K562 (cell line): Measurements from ENCODE around the gene FGF14. TPM values are rescaled to one million over a fixed set of nuclear protein-coding genes. Genes with fewer than 3 reads are reported as not detected.

ENCODE experiments used
- ATAC-seq: fragments of 200-7000 bp; cut with Tn5 transposase; 3 replicates; pipeline ENCODE4 v1.9.1; 2020; ENCODE audit warnings: moderate library complexity
- BruUV-seq: library from RNA; stranded (reverse); fragments of 400-500 nt; replicated peaks from 2 replicates; lab custom pipeline; 2021; lab: Mats Ljungman, UMichigan
- CTCF ChIA-PET: fragments of 300-600 bp; formaldehyde crosslinking; extraction: SDS; loops from one replicate; lab custom pipeline; 2021; ENCODE audit warnings: low intra/inter-chr PET ratio; lab: Yijun Ruan, JAX
- POLR2A ChIA-PET: fragments of 300-600, 350-650 bp; sonication (Branson Sonifier 250); formaldehyde crosslinking; extraction: SDS; loops from one replicate; lab custom pipeline; 2021; ENCODE audit warnings: antibody characterized with exemption, inconsistent platforms; lab: Yijun Ruan, JAX
- DNase-seq, 4 experiments: peaks; one replicate each; pipeline versions ENCODE4 v3.0.0 to v3.0.0-alpha.2; 2011 to 2018; ENCODE audit warnings: low spot score in 3 of 4, mixed read lengths in 3 of 4; ENCODE audit errors: extremely low read depth in 1 of 4
- FAIRE-seq: peaks from 2 replicates; lab custom pipeline; 2011; peaks lifted over from hg19 to GRCh38; lab: Jason Lieb, UNC
- H2AFZ ChIP-seq: 2 replicates; pipeline ENCODE4 v1.6.0; 2011; ENCODE audit warnings: low read depth, low read length, control low read depth, inconsistent platforms
- H3K27ac ChIP-seq: fragments of 200-600 bp; 3 replicates; pipeline ENCODE4 v1.8.0; 2011; ENCODE audit warnings: low read depth, mild to moderate bottlenecking, control low read depth, inconsistent platforms, low read length, moderate library complexity, mixed read lengths; ENCODE audit errors: extremely low read depth
- H3K27me3 ChIP-seq, 2 experiments: fragments of 300-600 bp in 1 of 2; 2 replicates in 1 of 2; 3 replicates in 1 of 2; pipeline versions ENCODE4 v1.6.0 to v1.8.0; 2011; ENCODE audit warnings: inconsistent platforms in 2 of 2, low read length in 2 of 2, mild to moderate bottlenecking in 1 of 2, mixed read lengths in 1 of 2, moderate library complexity in 1 of 2; ENCODE audit not compliant: control insufficient read depth in 2 of 2, insufficient read depth in 2 of 2
- H3K36me3 ChIP-seq: fragments of 300-600 bp; 3 replicates; pipeline ENCODE4 v1.8.0; 2011; ENCODE audit warnings: mild to moderate bottlenecking, low read length, inconsistent platforms; ENCODE audit not compliant: control insufficient read depth, insufficient read depth
- H3K4me1 ChIP-seq, 2 experiments: fragments of 200-600 bp in 1 of 2; replicated peaks in 1 of 2; 2 replicates in 1 of 2; 3 replicates in 1 of 2; pipeline versions ENCODE4 v1.5.1 to v1.8.0; 2011; ENCODE audit warnings: inconsistent platforms in 2 of 2, low read length in 2 of 2, mild to moderate bottlenecking in 1 of 2, mixed read lengths in 1 of 2, moderate library complexity in 1 of 2; ENCODE audit not compliant: control insufficient read depth in 2 of 2, insufficient read depth in 2 of 2
- H3K4me2 ChIP-seq: 2 replicates; pipeline ENCODE4 v1.6.1; 2011; ENCODE audit warnings: low read length, control low read depth, inconsistent platforms, mixed read lengths; ENCODE audit not compliant: insufficient read depth
- H3K4me3 ChIP-seq: fragments of 200-600 bp; sonication (generic), shearing (Covaris generic); 2 replicates; pipeline ENCODE4 v1.5.1; 2016; ENCODE audit warnings: control low read depth, inconsistent platforms
- H3K79me2 ChIP-seq: fragments of 200-600 bp; 3 replicates; pipeline ENCODE4 v1.8.0; 2011; ENCODE audit warnings: low read length, inconsistent platforms; ENCODE audit not compliant: control insufficient read depth, insufficient read depth
- H3K9ac ChIP-seq, 2 experiments: 2 replicates each; pipeline versions ENCODE4 v1.6.0 to v1.6.1; 2011; ENCODE audit warnings: low read depth in 2 of 2, low read length in 2 of 2, control low read depth in 1 of 2, inconsistent platforms in 1 of 2, mild to moderate bottlenecking in 1 of 2, mixed read lengths in 1 of 2; ENCODE audit not compliant: insufficient read depth in 1 of 2
- H3K9me1 ChIP-seq: one replicate; pipeline ENCODE4 v1.6.0; 2011; ENCODE audit warnings: inconsistent platforms, mild to moderate bottlenecking, low read length, moderate library complexity; ENCODE audit not compliant: control insufficient read depth, insufficient read depth
- H3K9me3 ChIP-seq: replicated peaks from 2 replicates; pipeline ENCODE4 v1.5.1; 2011; ENCODE audit warnings: low read depth, low read length, inconsistent platforms; ENCODE audit not compliant: control insufficient read depth, insufficient read depth
- H4K20me1 ChIP-seq: replicated peaks from 2 replicates; pipeline ENCODE4 v1.6.1; 2011; ENCODE audit warnings: low read length, inconsistent platforms, mixed read lengths; ENCODE audit not compliant: control insufficient read depth, insufficient read depth
- CTBP1 ChIP-seq: fragments of 450-650 bp; IDR thresholded peaks from 2 replicates; pipeline ENCODE4 v1.6.1; 2016; ENCODE audit warnings: borderline replicate concordance
- DDX20 ChIP-seq: fragments of 450-650 bp; IDR thresholded peaks from 2 replicates; pipeline ENCODE4 v1.6.1; 2016; ENCODE audit warnings: missing genetic modification characterization, low read depth, mild to moderate bottlenecking, missing compliant biosample characterization, moderate library complexity
- FIP1L1 ChIP-seq: fragments of 200-400 bp; formaldehyde crosslinking; IDR thresholded peaks from 2 replicates; pipeline ENCODE4 v1.6.1; 2018; ENCODE audit warnings: mild to moderate bottlenecking, low read depth, low read length; ENCODE audit not compliant: poor library complexity, severe bottlenecking
- GABPB2 ChIP-seq: fragments of 250-450 bp; sonication (Bioruptor Pico); conservative IDR thresholded peaks from 2 replicates; pipeline ENCODE4 v1.5.1; 2021; ENCODE audit warnings: mild to moderate bottlenecking
- GATAD2B ChIP-seq: fragments of 450-650 bp; IDR thresholded peaks from 2 replicates; pipeline ENCODE4 v1.6.1; 2017; ENCODE audit warnings: mild to moderate bottlenecking, borderline replicate concordance
- HDAC2 ChIP-seq: fragments of 450-650 bp; IDR thresholded peaks from 2 replicates; pipeline ENCODE4 v1.6.1; 2016; ENCODE audit warnings: mild to moderate bottlenecking
- HDAC8 ChIP-seq: fragments of 450-650 bp; IDR thresholded peaks from 2 replicates; pipeline ENCODE4 v1.6.1; 2016; ENCODE audit warnings: mild to moderate bottlenecking, missing genetic modification characterization, moderate library complexity, missing compliant biosample characterization
- NFIX ChIP-seq: fragments of 250-450 bp; sonication (Bioruptor Pico); IDR thresholded peaks from 2 replicates; pipeline ENCODE4 v1.4.0; 2020; ENCODE audit warnings: low read depth, mild to moderate bottlenecking, moderate library complexity
- POLR2A ChIP-seq: fragments of 450-650 bp; conservative IDR thresholded peaks from 2 replicates; pipeline ENCODE4 v1.6.1; 2016
- PTTG1 ChIP-seq: fragments of 450-650 bp; IDR thresholded peaks from 2 replicates; pipeline ENCODE4 v1.6.1; 2016; ENCODE audit warnings: low read depth, mild to moderate bottlenecking, missing genetic modification characterization, missing compliant biosample characterization
- RCOR1 ChIP-seq, 2 experiments: IDR thresholded peaks; 2 replicates each; pipeline ENCODE4 v1.6.1; 2012; ENCODE audit warnings: low read depth in 2 of 2, low read length in 2 of 2, borderline replicate concordance in 1 of 2, improper control_type of control experiment in 1 of 2
- SMARCE1 ChIP-seq: fragments of 450-650 bp; IDR thresholded peaks from 2 replicates; pipeline ENCODE4 v1.7.1; 2016; ENCODE audit warnings: mild to moderate bottlenecking
- ZBTB7A ChIP-seq: IDR thresholded peaks from 2 replicates; pipeline ENCODE4 v1.6.1; 2011; ENCODE audit warnings: low read depth, mild to moderate bottlenecking, low read length, moderate library complexity, borderline replicate concordance; ENCODE audit not compliant: control insufficient read depth
- ZNF124 ChIP-seq: sonication (generic); formaldehyde crosslinking; IDR thresholded peaks from 2 replicates; pipeline ENCODE4 v1.8.1; 2022; ENCODE audit warnings: missing genetic modification reagents
- ZNF561 ChIP-seq: fragments of 450-650 bp; formaldehyde crosslinking; conservative IDR thresholded peaks from 2 replicates; pipeline ENCODE4 v1.4.0; 2020; ENCODE audit warnings: mild to moderate bottlenecking, moderate library complexity
- WGBS: fragments of 100-300 bp; shearing (Covaris generic); methylation state at CpG from one replicate; pipeline ENCODE4 v1.1.6; 2016; ENCODE audit warnings: low coverage, mixed read lengths; ENCODE audit not compliant: insufficient coverage; ENCODE audit errors: missing lambda C conversion rate; 5-methylcytosine and 5-hydroxymethylcytosine counted together
- in situ Hi-C: fragments of 300-500 bp; cut with MboI; formaldehyde crosslinking; loops from 4 replicates; pipeline ENCODE4 v1.15.0; 2018; ENCODE audit warnings: inconsistent platforms, mixed read lengths
- intact Hi-C: fragments of 100-400 bp; cut with micrococcal nuclease; formaldehyde crosslinking; loops from 2 replicates; pipeline ENCODE4 v1.14.2; 2022
- polyA plus RNA-seq, 8 experiments: library from polyadenylated mRNA; depleted of rRNA in 4 of 8; stranded (reverse) in 5 of 8; unstranded in 3 of 8; fragments of >200 nt; fragmentation: Nextera tagmentation in 2 of 8; fragmentation: Illumina TruSeq in 1 of 8; extraction: Ambion mirVana in 2 of 8; extraction: Trizol in 1 of 8; gene quantifications; 2 replicates each; pipeline versions ENCODE4 v1.2.1 to v1.2.3, GENCODE V29; 2011 to 2014; ENCODE audit warnings: inconsistent platforms in 1 of 8, missing spikeins in 1 of 8
- total RNA-seq, 7 experiments: library from RNA; depleted of rRNA in 6 of 7; stranded (reverse); fragments of >200 nt in 6 of 7; fragmentation: Illumina TruSeq in 2 of 7; extraction: Trizol in 2 of 7; gene quantifications; 2 replicates each; pipeline versions ENCODE4 v1.2.1 to v1.2.3, GENCODE V29; 2011 to 2021; ENCODE audit warnings: low replicate concordance in 1 of 7
- TF ChIP-seq, protein P1 (sequence below), 2 experiments: fragments of 250-450 bp in 1 of 2; fragments of 450-650 bp in 1 of 2; sonication (Bioruptor Pico) in 1 of 2; IDR thresholded peaks; 2 replicates each; pipeline versions ENCODE4 v1.6.1 to v1.8.0; 2016 to 2021; ENCODE audit warnings: mild to moderate bottlenecking in 2 of 2, moderate library complexity in 2 of 2, missing compliant biosample characterization in 1 of 2, missing genetic modification characterization in 1 of 2
- TF ChIP-seq, protein P2 (sequence below): fragments of 450-650 bp; IDR thresholded peaks from 2 replicates; pipeline ENCODE4 v1.6.1; 2016; ENCODE audit warnings: low read depth, mild to moderate bottlenecking, moderate library complexity
- TF ChIP-seq, protein P3 (sequence below): fragments of 250-450 bp; sonication (Bioruptor Pico); IDR thresholded peaks from 2 replicates; pipeline ENCODE4 v1.5.0; 2021; ENCODE audit warnings: mild to moderate bottlenecking, borderline replicate concordance

Gene FGF14
- total and polyA plus RNA-seq, 9 of the 15 experiments (the other 6 are each of a cell fraction or from before 2014, with no cell fraction given), result not detected

DNA sequence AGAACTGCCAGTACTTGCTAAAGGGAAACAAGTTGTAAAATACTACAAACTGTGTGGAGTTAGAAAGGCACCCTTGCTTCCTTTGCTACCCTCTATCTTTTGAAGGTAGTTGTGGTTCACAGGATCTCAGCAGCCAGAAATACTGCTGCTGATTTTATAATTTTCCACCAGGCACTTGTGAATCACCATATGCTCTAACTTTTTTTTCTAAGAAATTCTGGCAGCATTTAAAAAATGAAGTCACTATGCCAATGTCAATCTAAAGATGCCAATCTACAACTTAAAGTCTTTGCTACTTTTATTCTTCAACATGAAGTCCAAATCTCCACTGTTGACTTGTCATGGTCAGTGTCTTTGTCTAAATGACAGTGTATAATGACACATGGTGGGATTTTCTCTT, 621.6 kb downstream of the FGF14 start (continued):
- TF ChIP-seq RCOR1 (IDR thresholded peaks at IDR 0.05; ENCODE audit: borderline replicate concordance in 1 of 2, low read depth in 2 of 2, low read length in 2 of 2), result no peak
- TF ChIP-seq PTTG1 (tag), result no peak
- no peak for TF ChIP-seq CTBP1
- TF ChIP-seq POLR2A, result no peak
- no peak for TF ChIP-seq GABPB2 (CRISPR knock-in tag)
- TF ChIP-seq ZNF124 (CRISPR knock-in tag), result no peak
- no peak for TF ChIP-seq NFIX
- no peak for TF ChIP-seq ZBTB7A
- TF ChIP-seq HDAC8 (tag), result no peak
- TF ChIP-seq, protein P1, sequence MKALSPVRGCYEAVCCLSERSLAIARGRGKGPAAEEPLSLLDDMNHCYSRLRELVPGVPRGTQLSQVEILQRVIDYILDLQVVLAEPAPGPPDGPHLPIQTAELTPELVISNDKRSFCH (CRISPR knock-in tag; IDR thresholded peaks at IDR 0.05), result no peak
- TF ChIP-seq, protein P1 (tag; IDR thresholded peaks at IDR 0.05), result no peak

DNA sequence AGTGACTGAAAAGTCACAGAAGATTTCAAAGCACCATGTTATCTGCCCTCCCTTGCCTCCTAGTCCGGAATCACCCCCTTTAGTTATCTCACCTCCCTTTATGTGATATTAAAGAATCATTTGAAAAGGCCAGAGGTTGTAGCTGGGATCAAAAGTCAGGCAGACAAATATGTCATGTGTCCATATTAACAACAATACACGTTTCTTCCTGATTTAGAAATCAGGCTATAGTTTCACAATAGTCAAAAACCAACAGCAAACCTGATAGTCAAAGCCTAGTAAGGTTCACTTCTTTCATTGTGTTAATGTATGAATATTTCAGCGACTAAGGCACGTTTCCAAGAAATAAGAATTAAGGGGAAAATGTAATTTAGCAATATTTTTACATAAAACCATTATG, 622.7 kb downstream of the FGF14 start:
- Histone ChIP-seq H3K27me3 (no peaks in the 10 kb centered on the region), H3K9me1 (no peaks in the 10 kb centered on the region), H3K9me3 (no peaks in the 10 kb centered on the region), H2AFZ (no peak overlapping the region), H3K27ac (no peak overlapping the region), H3K4me1 (no peaks in the 10 kb centered on the region), H3K79me2 (no peaks in the 10 kb centered on the region), H3K4me2 (no peak overlapping the region)
- POLR2A ChIA-PET, result no interaction called here
- no peak for DNase-seq
- intact Hi-C loops, result no loop called here
- no peak for TF ChIP-seq GATAD2B
- no peak for TF ChIP-seq HDAC2
- TF ChIP-seq, protein P2, sequence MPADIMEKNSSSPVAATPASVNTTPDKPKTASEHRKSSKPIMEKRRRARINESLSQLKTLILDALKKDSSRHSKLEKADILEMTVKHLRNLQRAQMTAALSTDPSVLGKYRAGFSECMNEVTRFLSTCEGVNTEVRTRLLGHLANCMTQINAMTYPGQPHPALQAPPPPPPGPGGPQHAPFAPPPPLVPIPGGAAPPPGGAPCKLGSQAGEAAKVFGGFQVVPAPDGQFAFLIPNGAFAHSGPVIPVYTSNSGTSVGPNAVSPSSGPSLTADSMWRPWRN, result no peak
- no peak for TF ChIP-seq SMARCE1
- TF ChIP-seq FIP1L1, result no peak
- no peak for TF ChIP-seq ZNF561 (CRISPR knock-in tag)
- TF ChIP-seq, protein P3, sequence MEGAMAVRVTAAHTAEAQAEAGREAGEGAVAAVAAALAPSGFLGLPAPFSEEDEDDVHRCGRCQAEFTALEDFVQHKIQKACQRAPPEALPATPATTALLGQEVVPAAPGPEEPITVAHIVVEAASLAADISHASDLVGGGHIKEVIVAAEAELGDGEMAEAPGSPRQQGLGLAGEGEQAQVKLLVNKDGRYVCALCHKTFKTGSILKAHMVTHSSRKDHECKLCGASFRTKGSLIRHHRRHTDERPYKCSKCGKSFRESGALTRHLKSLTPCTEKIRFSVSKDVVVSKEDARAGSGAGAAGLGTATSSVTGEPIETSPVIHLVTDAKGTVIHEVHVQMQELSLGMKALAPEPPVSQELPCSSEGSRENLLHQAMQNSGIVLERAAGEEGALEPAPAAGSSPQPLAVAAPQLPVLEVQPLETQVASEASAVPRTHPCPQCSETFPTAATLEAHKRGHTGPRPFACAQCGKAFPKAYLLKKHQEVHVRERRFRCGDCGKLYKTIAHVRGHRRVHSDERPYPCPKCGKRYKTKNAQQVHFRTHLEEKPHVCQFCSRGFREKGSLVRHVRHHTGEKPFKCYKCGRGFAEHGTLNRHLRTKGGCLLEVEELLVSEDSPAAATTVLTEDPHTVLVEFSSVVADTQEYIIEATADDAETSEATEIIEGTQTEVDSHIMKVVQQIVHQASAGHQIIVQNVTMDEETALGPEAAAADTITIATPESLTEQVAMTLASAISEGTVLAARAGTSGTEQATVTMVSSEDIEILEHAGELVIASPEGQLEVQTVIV (CRISPR knock-in tag), result no peak
- TF ChIP-seq DDX20 (tag), result no peak
- TF ChIP-seq, all 486 proteins: peak for 0
- FAIRE-seq (no peak), ATAC-seq (no peak)
- Histone ChIP-seq H3K36me3 (no peaks in the 10 kb centered on the region), H3K4me3 (no peak overlapping the region), H4K20me1 (no peaks in the 10 kb centered on the region), H3K9ac (no peak overlapping the region)
- in situ Hi-C loops, result no loop called here
- 0% methylated on average over 4 of the region's 4 CpGs for WGBS
- BruUV-seq, result no TSS peak
- CTCF ChIA-PET, result no interaction called here
